GOT3 (cell line): ENCODE results near the gene ZNF367.
"Not testable (repeated sequence)": the region's sequence is repeated elsewhere in the genome, so short reads cannot be mapped to it uniquely, and the experiment has no call there.

ENCODE experiments used
- DNase-seq: peaks from one replicate; lab custom pipeline; 2025; ENCODE audit warnings: mixed read lengths; lab: John Stamatoyannopoulos, UW

ZNF367 gene

GRCh38 chr9:96400132-96400910, 17.8 kb downstream of the ZNF367 start:
- no peak for DNase-seq

DNA sequence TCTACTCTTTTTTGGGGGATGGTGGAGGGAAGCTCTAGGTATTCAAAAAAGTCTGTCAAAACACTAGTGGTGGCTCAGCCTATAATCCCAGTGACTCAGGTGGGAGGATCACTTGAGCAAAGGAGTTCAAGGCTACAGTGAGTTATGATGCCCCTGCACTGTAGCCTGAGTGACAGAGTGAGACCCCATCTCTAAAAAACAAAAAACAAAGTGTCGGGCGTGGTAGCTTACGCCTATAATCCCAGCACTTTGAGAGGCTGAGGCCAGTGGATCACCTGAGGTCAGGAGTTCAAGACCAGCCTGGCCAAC, 18.9 kb downstream of the ZNF367 start:
- no peak for DNase-seq

DNA sequence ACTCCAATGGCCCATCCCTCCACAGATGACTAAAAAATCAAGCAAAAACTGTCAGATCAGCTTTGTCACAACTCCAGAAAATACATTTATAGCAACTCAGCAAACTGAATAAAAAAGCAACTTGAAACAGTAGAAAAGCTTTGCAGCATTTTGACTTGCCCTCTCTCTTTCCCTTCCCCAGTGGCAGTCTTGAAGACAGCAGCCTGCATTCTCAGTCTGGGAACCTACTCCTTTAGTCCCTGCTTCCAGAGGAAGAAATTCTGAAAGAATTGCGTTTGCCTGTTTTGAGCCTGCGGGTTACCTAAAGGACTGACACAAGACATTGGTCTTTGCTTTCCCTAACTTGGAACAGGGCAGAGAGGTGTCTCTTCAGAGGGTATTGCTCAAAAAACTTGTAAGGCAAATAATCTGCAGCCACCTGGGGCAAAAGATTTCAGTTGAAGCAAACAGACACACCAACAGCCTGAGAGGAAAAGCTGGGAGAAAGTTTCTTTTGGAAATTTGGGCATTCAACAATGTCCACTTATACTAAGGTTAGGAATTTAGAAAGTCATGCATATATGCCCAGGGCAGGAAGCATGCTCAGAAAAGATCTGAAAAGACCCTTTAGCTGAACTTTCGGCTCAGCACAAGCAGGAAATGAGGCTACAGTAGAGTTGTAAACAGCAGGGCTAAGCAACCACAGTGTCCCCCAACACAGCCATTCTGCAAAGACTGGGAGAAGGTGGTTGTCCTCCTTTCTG, 19.4 kb downstream of the ZNF367 start:
- no peak for DNase-seq

- DNase-seq: no peak
Measured at GRCh38 chr9:96395964-96396363, 22.2 kb downstream of the ZNF367 start.

DNA sequence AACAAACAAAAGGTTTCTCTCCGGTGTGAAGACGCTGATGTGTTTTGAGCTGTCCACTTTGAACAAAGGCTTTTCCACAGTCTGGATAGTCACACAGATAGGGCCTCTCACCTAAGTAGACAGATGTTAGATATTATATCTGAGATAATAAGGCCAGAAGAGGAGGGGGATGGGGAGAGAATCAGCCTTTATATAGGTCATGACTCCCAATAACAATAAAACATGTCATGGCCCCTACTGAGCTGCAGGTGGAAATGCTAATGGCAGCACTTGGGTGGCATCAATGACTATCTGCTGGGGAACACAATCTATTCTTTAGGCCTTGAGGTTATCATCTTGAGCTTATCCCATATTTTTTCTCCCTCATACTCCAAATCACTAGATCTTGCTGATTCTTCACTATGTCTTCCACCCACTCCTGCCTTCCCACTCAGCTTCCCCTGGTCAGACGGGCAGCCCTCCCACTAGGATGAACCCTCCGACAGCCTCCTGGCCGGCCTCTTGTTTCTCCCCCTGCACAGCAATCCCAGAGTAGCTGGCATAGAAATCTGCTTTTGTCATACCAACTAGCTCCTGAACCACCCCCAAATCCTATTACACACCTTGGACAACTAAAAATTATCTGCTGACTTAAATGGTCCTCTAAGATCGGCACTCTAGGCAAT, 23.2 kb downstream of the ZNF367 start:
- no peak for DNase-seq

DNA sequence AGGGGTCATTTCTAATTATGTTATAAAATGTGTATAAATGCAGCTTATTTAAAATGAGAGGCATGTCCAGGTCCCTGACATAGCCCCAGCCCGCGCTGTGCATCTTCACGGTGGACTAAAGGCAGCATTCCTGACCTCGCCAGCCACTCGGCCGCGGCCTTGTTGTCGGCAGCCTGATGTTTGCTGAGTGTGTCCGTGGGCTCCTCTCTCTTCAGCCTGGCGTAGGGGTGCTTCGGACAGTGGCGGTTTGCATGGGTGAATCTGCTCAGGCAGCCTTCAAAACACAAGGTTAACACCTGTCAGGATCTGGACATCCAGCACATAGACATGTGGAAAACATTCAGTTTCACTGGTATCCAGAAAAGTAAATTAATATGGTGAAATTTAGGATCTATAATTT, 25.9 kb downstream of the ZNF367 start:
- DNase-seq: no peak

- no peak for DNase-seq
Measured at GRCh38 chr9:96391021-96391765, 27.0 kb downstream of the ZNF367 start.

DNA sequence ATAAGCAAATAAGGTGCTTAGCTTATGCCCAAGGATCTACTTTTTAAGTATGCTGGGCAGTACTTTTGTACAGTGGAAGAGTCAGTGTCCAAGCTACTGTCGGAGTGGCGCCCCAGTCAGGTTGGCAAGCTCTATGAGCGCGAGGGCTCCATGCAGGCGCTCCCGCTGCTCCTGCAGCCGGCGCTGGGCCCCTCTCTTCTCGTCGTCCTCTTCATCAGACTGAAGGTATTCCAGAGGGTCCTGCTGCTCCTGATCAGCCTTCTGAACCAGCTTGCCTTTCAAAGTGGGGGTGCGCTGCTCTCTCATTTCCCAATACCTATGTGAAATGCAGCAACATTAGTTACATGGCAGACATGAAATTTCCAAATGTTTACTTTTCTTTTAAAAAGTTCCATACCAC, 30.0 kb downstream of the ZNF367 start:
- DNase-seq: no peak

DNA sequence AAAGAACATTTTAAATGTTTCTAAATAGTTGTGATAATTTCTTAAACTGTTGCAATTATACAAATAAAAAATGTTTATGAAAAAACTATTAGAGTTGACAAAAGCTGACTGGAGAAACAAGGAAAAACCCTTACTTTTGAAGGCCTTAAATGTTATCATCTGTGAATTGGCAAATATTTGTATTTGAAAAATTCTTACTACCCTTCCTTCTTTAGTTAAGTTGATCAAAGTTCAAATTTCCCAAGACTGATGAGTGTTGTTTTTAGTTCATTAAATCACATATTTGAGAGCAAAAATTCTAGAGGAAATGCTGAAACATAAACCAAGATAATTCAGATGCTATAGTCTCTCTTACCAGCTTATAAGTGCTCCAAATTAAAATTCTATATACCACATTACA, 32.0 kb downstream of the ZNF367 start:
- DNase-seq: no peak

- DNase-seq: no peak
Measured at GRCh38 chr9:96383165-96383942, 34.8 kb downstream of the ZNF367 start, which contains the start of gene SLC35D2. Gene SLC35D2, minus strand, starts transcription at chr9:96383711. Its CDS starts 77 bp downstream, at chr9:96383634.

- DNase-seq: no peak
Measured at GRCh38 chr9:96382839-96383164, 35.4 kb downstream of the ZNF367 start.

DNA sequence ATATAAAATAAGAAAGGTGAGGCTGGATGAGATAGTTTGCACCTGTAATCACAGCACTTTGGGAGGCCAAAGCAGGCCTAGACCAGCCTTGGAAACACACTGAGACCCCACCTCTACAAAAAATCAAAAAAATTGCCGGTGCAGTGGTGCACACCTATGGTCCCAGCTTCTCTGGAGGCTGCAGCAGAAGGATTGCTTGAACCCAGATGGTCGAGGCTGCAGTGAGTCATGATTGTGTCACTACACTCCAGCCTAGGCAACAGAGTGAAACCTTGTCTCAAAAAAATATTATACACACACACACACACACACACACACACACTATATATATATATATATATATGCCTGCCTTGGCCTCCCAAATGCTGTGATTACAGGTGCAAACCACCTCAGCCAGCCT, 36.0 kb downstream of the ZNF367 start:
- DNase-seq: no peak

DNA sequence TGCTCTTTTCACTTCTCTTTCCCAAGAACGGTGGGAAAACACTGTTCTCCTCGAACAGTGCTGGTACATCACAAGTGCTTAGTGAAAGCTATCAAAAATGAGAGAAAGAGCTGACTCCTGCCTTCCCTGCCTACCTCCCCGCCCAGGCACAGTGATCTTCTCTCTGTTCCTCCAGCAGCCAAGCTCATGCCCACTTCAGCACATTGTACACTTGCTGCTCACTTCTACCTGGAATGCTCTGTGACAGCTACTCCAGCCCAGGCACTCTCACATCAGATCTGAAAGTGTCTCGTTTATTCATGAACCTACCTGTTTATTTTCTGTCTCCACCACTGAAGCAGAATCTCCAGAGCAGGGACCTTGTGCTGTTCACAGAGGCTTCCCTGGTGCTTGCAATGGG, 36.5 kb downstream of the ZNF367 start:
- no peak for DNase-seq

GRCh38 chr9:96381125-96381524, 37.0 kb downstream of the ZNF367 start:
- DNase-seq: no peak

- DNase-seq: no peak
Measured at GRCh38 chr9:96379461-96379860, 38.7 kb downstream of the ZNF367 start.

DNA sequence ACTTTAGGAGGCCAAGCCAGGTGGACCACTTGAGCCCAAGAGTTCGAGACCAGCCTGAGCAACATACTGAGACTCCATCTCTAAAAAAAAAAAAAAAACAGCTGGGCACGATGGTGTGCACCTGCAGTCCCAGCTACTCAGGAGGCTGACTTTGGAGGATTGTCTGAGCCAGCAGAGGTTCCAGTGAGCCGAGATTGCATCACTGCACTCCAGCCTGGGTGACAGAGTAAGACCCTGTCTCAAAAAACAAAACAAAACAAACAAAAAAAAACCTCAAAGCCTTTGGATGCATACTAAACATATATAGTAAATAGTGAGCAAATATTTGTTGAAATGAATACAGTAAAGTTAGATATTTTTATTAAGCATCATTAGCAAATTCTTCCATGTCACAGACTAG, 40.0 kb downstream of the ZNF367 start:
- no peak for DNase-seq

- DNase-seq: no peak
Measured at GRCh38 chr9:96376891-96377874, 41.0 kb downstream of the ZNF367 start.

DNA sequence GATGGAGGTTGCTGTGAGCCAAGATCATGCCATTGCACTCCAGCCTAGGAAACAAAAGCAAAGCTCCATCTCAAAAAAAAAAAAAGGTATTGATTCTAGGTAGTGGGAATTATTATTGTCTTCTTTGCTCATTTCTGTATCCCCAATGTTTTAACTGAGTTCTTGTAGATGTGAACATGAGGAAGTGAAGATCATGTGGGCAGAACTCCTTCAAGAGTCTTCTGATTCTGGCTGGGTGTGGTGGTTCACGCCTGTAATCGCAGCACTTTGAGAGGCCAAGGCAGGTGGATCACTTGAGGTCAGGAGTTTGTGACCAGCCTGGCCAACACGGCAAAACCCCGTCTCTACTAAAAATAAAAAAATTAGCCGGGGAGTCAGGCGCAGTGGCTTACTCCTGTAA, 42.7 kb downstream of the ZNF367 start:
- not testable (repeated sequence) for DNase-seq

- DNase-seq: no peak
Measured at GRCh38 chr9:96367943-96368342, 50.2 kb downstream of the ZNF367 start.

- no peak for DNase-seq
Measured at GRCh38 chr9:96363175-96363967, 54.8 kb downstream of the ZNF367 start.
